T-helper 2 cell treated with Interferon-gamma antibody and Interleukin-4, amounts not matched to agents 5 μg/mL and 100 μg/mL, for 36 hours (primary cell): Measurements from ENCODE around the gene ATP13A2.

Source experiments
- DNase-seq: peaks from one replicate; pipeline ENCODE4 v3.0.0; 2021; ENCODE audit warnings: low spot score
- H3K27ac Mint-ChIP-seq: one replicate; pipeline ENCODE4 v1.8.0; 2021; ENCODE audit warnings: mild to moderate bottlenecking, mixed read lengths
- H3K27me3 Mint-ChIP-seq: one replicate; pipeline ENCODE4 v1.8.0; 2021; ENCODE audit warnings: low read depth, mixed read lengths
- H3K36me3 Mint-ChIP-seq: one replicate; pipeline ENCODE4 v1.8.0; 2021; ENCODE audit warnings: low read depth, mixed read lengths
- H3K4me1 Mint-ChIP-seq: one replicate; pipeline ENCODE4 v1.8.0; 2021; ENCODE audit warnings: low read depth, mixed read lengths
- H3K4me3 Mint-ChIP-seq: one replicate; pipeline ENCODE4 v1.8.0; 2022; ENCODE audit warnings: mild to moderate bottlenecking, moderate library complexity, mixed read lengths
- H3K9me3 Mint-ChIP-seq: one replicate; pipeline ENCODE4 v1.8.0; 2021; ENCODE audit warnings: mixed read lengths

ATP13A2 gene

GRCh38 chr1:17005365-17005740 lies 6.4 kb downstream of the ATP13A2 start:
- no peak overlapping the region for H3K4me3 Mint-ChIP-seq
- H3K36me3 Mint-ChIP-seq, result peaks cover 4% of the 10 kb centered on the region
- peaks cover 4% of the 10 kb centered on the region for H3K4me1 Mint-ChIP-seq
- no peaks in the 10 kb centered on the region for H3K27me3 Mint-ChIP-seq
- H3K9me3 Mint-ChIP-seq, result no peaks in the 10 kb centered on the region
- H3K27ac Mint-ChIP-seq, result no peak overlapping the region
- no peak for DNase-seq

GRCh38 chr1:17004466-17005364 lies 7.0 kb downstream of the ATP13A2 start:
- Mint-ChIP-seq H3K4me3 (no peak overlapping the region), H3K36me3 (peaks cover 4% of the 10 kb centered on the region), H3K27ac (no peak overlapping the region), H3K27me3 (no peaks in the 10 kb centered on the region), H3K9me3 (no peaks in the 10 kb centered on the region), H3K4me1 (no peaks in the 10 kb centered on the region)
- DNase-seq, result no peak

- no peak for DNase-seq
- Mint-ChIP-seq H3K27ac (no peak overlapping the region), H3K36me3 (peaks cover 7% of the 10 kb centered on the region), H3K9me3 (no peaks in the 10 kb centered on the region), H3K4me1 (no peaks in the 10 kb centered on the region), H3K4me3 (no peak overlapping the region), H3K27me3 (no peaks in the 10 kb centered on the region)
Measured at GRCh38 chr1:17002524-17002902, 9.2 kb downstream of the ATP13A2 start.

GRCh38 chr1:17001760-17002523 lies 9.8 kb downstream of the ATP13A2 start:
- H3K9me3 Mint-ChIP-seq, result no peaks in the 10 kb centered on the region
- no peak overlapping the region for H3K4me3 Mint-ChIP-seq
- DNase-seq, result no peak
- peaks cover 7% of the 10 kb centered on the region for H3K36me3 Mint-ChIP-seq
- H3K4me1 Mint-ChIP-seq, result no peaks in the 10 kb centered on the region
- H3K27ac Mint-ChIP-seq, result no peak overlapping the region
- no peaks in the 10 kb centered on the region for H3K27me3 Mint-ChIP-seq

- H3K4me1 Mint-ChIP-seq, result no peaks in the 10 kb centered on the region
- peaks cover 7% of the 10 kb centered on the region for H3K36me3 Mint-ChIP-seq
- H3K27ac Mint-ChIP-seq, result peak overlapping the region; percentile 63
- H3K27me3 Mint-ChIP-seq, result no peaks in the 10 kb centered on the region
- no peak overlapping the region for H3K4me3 Mint-ChIP-seq
- no peaks in the 10 kb centered on the region for H3K9me3 Mint-ChIP-seq
- DNase-seq, result no peak
Measured at GRCh38 chr1:16999863-17000262, 11.9 kb downstream of the ATP13A2 start.

- H3K4me3 Mint-ChIP-seq, result no peak overlapping the region
- H3K27ac Mint-ChIP-seq, result no peak overlapping the region
- H3K9me3 Mint-ChIP-seq, result no peaks in the 10 kb centered on the region
- H3K36me3 Mint-ChIP-seq, result peaks cover 3% of the 10 kb centered on the region
- no peak for DNase-seq
- H3K4me1 Mint-ChIP-seq, result no peaks in the 10 kb centered on the region
- H3K27me3 Mint-ChIP-seq, result no peaks in the 10 kb centered on the region
Measured at GRCh38 chr1:16998589-16998988, 13.1 kb downstream of the ATP13A2 start.

- Mint-ChIP-seq H3K4me3 (no peak overlapping the region), H3K27me3 (no peaks in the 10 kb centered on the region), H3K4me1 (no peaks in the 10 kb centered on the region), H3K9me3 (no peaks in the 10 kb centered on the region), H3K36me3 (peaks cover 3% of the 10 kb centered on the region), H3K27ac (no peak overlapping the region)
- DNase-seq, result no peak
Measured at GRCh38 chr1:16996845-16997244, 14.9 kb downstream of the ATP13A2 start.

GRCh38 chr1:16993521-16994038 lies 18.1 kb downstream of the ATP13A2 start:
- DNase-seq, result no peak
- Mint-ChIP-seq H3K27ac (no peak overlapping the region), H3K4me3 (no peak overlapping the region)

GRCh38 chr1:16992675-16993074 lies 19.1 kb downstream of the ATP13A2 start:
- Mint-ChIP-seq H3K9me3 (no peaks in the 10 kb centered on the region), H3K27me3 (no peaks in the 10 kb centered on the region), H3K4me3 (no peak overlapping the region), H3K27ac (no peak overlapping the region), H3K4me1 (no peaks in the 10 kb centered on the region), H3K36me3 (peaks cover 3% of the 10 kb centered on the region)
- no peak for DNase-seq

More at GRCh38 chr1:16993521-16994038, 18.1 kb downstream of the ATP13A2 start:
- H3K36me3 Mint-ChIP-seq, result peaks cover 3% of the 10 kb centered on the region
- no peaks in the 10 kb centered on the region for H3K27me3 Mint-ChIP-seq
- no peaks in the 10 kb centered on the region for H3K9me3 Mint-ChIP-seq
- no peaks in the 10 kb centered on the region for H3K4me1 Mint-ChIP-seq

- H3K4me1 Mint-ChIP-seq, result no peaks in the 10 kb centered on the region
- no peak overlapping the region for H3K27ac Mint-ChIP-seq
Measured at GRCh38 chr1:16992102-16992501, 19.6 kb downstream of the ATP13A2 start.

GRCh38 chr1:16991571-16991970 lies 20.2 kb downstream of the ATP13A2 start:
- Mint-ChIP-seq H3K27me3 (no peaks in the 10 kb centered on the region), H3K4me3 (no peak overlapping the region), H3K9me3 (no peaks in the 10 kb centered on the region), H3K4me1 (no peaks in the 10 kb centered on the region), H3K27ac (no peak overlapping the region), H3K36me3 (peaks cover 3% of the 10 kb centered on the region)
- no peak for DNase-seq

More at GRCh38 chr1:16992102-16992501, 19.6 kb downstream of the ATP13A2 start:
- H3K27me3 Mint-ChIP-seq, result no peaks in the 10 kb centered on the region
- no peak overlapping the region for H3K4me3 Mint-ChIP-seq
- H3K36me3 Mint-ChIP-seq, result peaks cover 3% of the 10 kb centered on the region
- H3K9me3 Mint-ChIP-seq, result no peaks in the 10 kb centered on the region
- no peak for DNase-seq

GRCh38 chr1:16989676-16990391 lies 21.9 kb downstream of the ATP13A2 start:
- Mint-ChIP-seq H3K36me3 (peaks cover 9% of the 10 kb centered on the region), H3K4me1 (no peaks in the 10 kb centered on the region), H3K9me3 (no peaks in the 10 kb centered on the region)

GRCh38 chr1:16988210-16988609 lies 23.5 kb downstream of the ATP13A2 start:
- Mint-ChIP-seq H3K4me3 (no peak overlapping the region), H3K27me3 (peaks cover 2% of the 10 kb centered on the region), H3K36me3 (peaks cover 9% of the 10 kb centered on the region), H3K27ac (no peak overlapping the region), H3K4me1 (no peaks in the 10 kb centered on the region), H3K9me3 (no peaks in the 10 kb centered on the region)
- no peak for DNase-seq

More at GRCh38 chr1:16989676-16990391, 21.9 kb downstream of the ATP13A2 start:
- Mint-ChIP-seq H3K27me3 (no peaks in the 10 kb centered on the region), H3K4me3 (no peak overlapping the region), H3K27ac (no peak overlapping the region)
- no peak for DNase-seq
